ENCODE data around the gene GRAMD1B.

DNA sequence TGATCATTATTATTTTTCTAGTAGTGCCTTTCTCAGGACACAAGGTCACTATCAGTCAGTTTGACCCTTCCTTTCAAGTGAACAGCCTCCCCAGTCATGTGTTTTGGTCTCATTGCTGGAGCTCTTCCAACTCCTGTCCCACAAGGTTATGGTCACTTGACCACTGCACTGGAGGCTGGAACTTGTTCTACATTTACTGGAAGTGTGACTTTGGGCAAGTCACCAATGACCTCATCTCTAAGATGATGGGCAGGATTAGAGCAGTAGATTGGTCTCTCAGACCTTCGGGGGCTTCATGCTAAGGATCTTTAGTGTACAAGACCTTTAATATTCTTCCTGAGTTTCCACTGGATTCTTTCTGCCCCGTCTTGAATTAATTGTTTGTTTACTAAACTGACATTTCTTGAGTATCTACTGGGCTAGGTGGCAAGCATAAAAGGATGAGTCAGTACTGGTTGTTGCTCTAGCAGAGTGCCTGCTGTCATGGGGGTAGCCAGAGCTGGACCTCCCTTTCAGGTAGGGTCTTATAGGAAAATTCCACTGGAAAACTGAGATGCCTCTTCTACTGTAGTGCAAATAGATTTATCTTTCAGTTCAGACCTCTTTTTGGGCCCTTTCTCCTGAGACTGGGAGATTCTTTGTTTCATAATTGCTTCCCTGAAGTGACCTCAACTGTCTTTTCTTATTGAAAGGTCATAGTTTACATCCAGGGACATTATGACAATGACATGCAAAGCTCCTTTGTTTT is 106.8 kb downstream of the GRAMD1B start:
- TF ChIP-seq CTCF (IDR thresholded peaks at IDR 0.05; ENCODE audit: low read depth, low read length, poor library complexity, severe bottlenecking) (no peak), EZH2phosphoT487 (IDR thresholded peaks at IDR 0.05; ENCODE audit: borderline replicate concordance, low read length) (no peak)

All from DOHH2 (cell line).